ENCODE measurements around the gene PFKP.

The PFKP gene

GRCh38 chr10:3116508-3117100, 49.3 kb downstream of the PFKP start:
- no peak for DNase-seq (ENCODE audit: low spot score)

DNA sequence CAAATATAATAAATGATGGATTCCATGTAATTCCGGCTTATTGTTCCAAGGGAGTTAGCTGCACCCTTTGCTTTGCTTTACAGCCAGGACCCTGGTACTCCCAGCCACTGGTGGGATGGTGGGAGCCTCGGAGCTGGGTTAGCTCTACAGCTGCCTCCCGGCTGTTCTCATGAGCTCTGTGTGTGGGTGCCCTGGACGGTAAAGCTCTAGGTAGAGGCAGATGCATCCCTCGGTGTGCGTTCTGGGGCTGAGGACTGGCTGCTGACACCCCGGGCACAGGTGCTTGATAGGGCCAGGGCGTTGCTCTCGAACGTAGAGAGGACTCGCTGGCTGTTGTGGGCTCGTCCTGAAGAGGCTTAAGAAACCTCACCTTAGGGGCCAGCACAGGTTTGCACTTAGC, 50.1 kb downstream of the PFKP start:
- DNase-seq (ENCODE audit: low spot score): no peak

DNA sequence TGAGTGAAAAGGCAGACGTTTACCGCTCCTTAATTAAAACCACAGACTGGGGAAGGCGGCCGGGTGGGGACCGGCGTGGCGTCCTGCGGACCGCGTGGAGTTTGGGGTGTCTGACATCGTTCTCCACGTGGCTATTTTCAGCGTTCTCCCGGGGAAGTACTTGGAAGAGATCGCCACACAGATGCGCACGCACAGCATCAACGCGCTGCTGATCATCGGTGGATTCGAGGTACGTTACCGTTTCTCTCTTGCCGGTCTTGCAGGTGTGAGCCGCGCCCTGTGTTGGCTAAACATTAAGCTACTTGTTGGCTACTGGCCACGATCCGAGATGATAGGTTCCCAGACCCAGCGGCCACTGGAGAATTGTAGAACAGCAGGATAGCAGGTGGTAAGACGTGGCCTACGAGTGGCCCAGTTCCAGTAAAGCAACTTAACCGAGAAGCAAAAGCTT, 51.3 kb downstream of the PFKP start:
- DNase-seq (ENCODE audit: low spot score): no peak

- DNase-seq (ENCODE audit: low spot score): no peak
These were observed 52.6 kb downstream of the PFKP start for GRCh38 chr10:3119796-3120459.

DNA sequence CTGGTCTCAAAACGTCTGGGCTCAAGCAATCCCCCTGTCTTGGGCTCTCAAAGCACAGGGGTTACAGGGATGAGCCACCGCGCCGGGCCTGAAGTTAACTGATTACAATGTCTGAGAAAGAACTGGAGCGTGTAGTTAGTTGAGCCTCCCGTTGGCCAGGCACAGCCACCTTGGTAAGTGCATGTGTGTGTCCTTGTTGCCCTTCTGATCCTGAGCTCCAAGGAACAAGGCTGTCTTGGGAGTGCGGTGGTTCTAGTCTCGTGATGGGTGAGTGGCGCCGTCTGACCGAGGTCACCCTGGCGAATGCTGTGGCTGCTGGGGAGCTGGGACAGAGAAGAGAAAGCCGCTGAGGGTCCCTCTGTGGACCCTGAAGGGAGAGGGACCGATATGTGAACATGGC, 54.7 kb downstream of the PFKP start:
- DNase-seq (ENCODE audit: low spot score): no peak

DNA sequence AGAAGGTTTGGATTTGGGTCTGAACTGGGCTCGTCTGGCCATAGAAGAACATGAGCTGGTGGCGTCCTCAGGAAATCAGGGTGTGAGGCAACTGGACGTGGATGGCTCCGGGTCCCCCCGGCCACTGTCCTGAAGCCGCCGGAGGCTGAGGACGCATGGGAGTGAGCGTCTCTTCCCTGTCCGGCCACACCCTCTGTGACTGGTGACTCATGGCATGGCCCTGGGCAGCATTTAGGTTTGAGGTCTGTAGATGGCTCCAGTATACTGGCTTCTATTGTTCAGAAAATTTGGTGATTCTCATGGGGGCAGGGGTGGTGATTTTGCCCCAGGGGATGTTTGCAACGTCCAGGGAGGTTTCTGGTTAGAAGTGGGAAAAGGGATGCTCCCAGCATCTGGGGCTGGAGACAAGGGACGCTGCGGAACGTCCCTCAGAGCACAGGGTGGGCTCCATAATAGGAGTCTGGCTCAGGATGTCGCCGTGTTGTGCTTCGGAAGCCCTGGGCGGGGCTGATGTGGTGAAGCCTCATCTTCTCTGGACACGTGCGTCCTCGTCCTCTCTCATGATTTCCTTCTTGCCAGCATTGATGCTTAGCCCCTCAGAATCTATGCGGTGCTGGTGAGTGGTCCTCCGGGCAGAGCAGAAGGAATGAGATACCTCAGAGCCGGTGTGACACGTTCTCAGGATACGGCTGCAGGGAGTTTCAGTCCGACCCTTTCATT, 55.3 kb downstream of the PFKP start:
- DNase-seq (ENCODE audit: low spot score): no peak

GRCh38 chr10:3123571-3124411, 56.4 kb downstream of the PFKP start:
- no peak for DNase-seq (ENCODE audit: low spot score)

- no peak for DNase-seq (ENCODE audit: low spot score)
These were observed 57.2 kb downstream of the PFKP start for GRCh38 chr10:3124412-3125175.

DNA sequence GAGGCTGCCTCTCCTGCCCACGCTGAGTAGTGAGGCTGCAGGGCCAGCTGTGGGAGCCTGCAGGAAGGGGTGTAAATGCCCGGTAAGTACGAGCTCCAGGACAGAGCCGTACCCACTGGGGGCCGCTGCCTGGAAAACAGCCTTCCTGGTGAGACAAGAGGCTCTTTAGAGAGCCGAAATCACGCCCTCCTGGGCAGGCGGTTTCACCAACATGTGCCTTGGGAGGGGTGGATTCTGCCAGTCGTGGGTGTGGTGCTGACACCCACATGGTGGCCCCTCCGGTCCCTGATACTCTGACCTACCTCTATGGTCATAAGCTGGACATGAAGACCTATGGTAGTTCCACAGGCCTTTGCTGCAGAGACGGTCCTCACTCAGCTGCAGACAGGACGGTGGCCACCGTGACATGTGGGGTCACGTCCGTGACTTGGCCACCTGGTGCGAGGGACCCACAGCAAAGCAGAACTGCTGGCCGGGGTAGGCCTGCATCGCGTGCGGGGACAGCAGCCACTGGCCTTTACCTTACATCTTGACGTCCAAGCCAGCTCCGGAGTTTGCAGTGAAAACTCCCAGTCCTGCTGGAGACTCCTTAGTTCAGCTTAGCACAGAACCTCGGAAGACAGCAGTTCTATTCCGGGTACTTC, 58.3 kb downstream of the PFKP start:
- no peak for DNase-seq (ENCODE audit: low spot score)

DNA sequence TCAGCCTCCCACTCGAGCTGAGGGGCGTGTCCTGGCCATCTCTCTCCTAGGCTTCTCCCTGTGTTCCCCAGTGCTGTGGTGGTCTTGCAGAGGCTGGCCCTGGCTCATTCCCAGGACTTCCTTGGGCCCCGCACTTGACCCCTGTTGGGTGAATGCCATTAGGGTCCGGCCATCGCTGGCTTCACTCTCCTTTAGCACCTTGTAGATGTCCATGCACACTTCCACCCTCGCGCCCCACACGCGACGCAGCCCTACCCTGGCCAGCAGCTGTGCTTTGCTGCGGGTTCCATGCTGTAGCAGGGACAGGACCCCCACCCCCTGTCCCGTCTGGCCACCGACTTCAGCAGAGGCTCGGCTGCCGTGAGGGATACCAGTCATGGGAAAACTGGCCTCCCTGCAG, 58.9 kb downstream of the PFKP start:
- no peak for DNase-seq (ENCODE audit: low spot score)

GRCh38 chr10:3126741-3127346, 59.5 kb downstream of the PFKP start:
- no peak for DNase-seq (ENCODE audit: low spot score)

DNA sequence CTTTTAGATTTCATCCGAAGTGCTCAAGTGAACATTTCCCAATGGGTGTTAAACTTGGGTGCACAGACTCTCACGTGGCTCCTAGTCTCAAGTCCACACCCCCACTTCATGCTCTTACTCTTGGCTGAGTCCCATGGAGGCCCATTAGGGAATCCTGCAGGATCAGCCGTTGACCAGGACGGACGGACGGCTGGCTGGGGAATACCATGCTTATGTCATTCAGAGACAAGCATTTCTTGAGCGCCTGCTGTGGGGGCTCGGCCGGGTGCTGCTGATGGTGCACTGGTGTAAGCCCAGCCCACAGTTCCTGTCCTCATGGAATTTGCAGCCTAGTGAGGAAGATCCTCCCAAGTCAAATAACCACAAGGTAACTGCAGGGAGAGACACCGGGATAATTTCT, 60.6 kb downstream of the PFKP start:
- no peak for DNase-seq (ENCODE audit: low spot score)

DNA sequence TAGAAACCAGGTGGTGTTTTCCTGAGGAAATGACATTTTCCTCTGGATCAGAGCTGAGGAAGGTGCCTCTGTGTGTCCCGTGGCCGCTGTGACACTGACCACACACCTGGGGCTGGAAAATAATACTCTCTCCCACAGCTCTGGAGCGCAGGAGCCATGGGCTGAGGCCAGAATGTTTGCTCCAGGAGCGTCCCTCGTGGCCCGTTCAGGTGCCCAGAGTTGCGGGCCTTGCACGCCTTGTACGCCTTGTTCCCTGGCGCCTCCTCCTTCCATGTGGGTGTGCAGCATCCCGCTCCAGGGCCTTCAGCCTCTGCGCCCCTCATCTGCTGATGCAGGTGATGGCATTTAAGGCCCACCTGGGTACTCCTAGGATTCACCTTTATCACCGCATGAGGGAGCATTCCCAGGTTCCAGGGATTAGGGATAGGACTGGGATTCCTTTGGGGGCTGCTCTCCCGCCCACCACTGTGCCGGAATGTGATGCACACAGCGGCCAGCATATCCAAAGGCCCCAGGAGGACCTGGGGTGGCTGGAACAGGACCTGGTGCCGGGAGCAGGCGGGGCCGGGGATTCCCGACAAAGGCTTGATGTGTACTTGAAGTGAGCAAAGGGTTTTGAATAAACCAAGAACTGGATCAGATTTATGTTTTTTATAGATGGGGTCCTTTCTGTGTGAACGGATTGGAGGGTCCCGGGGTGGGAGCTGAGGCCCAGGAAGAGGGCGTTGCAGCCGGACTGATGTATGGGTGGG, 61.2 kb downstream of the PFKP start:
- no peak for DNase-seq (ENCODE audit: low spot score)

GRCh38 chr10:3129581-3130340, 62.4 kb downstream of the PFKP start:
- DNase-seq (ENCODE audit: low spot score): no peak

DNA sequence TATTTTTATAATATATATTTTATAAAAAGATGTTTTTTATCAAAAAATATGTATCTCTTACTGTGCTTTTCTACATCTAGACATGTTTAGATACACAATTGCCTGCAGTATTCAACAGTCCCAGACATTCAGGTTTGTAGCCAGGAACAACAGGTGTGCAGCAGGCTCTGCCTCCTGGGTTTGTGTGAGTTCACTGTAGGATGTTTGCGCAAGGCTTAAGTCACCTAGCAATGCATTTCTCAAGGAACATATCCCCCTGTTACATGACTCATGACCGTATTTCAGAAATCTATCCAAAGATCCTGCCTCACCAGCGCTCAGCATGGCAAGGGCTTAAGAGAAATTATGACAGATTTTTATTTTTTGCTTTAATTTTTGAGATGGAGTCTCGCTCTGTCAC, 63.8 kb downstream of the PFKP start:
- DNase-seq (ENCODE audit: low spot score): no peak

DNA sequence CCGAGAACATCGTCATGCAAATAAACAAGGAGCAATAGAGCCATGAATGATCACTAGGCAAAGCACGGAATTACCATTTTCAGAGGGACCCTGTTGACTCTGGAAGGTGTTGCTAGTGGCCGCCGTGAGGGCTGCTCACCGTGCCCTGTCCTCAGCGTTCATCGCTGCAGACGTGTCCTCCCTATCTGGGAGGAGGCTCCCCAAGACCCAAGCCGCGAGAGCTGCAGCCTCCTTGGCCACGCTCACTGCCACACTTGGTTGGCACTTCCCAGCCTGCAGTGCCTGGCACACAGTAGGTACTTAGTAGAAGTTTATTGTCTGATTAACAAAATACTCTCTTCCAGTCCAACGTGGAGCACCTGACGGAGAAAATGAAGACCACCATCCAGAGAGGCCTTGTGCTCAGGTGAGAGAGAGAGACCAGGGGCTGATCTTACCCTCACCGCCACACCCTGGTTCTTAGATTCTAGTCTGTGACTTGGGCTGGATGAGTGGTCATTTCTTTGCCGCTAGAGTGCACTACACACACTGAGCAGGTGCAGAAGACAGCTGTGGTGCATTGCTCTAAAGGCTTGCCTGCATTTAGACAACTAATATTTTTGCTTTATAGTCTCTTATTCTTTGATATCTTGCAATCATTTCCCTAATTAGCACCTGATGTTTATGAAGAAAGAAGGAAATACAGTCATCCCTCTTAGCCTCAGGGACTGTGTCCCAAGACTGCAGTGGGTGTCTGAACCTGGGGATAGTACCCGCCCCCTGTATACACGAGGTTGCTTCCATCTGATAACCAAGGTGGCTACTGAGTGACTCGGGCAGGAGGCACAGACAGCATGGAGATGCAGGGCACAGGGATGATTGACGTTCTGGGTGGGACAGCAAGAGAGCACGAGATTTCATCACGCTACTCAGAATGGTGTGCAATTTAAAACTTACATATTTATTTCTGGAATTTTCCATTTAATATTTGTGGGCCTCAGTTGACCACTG, 65.0 kb downstream of the PFKP start:
- DNase-seq (ENCODE audit: low spot score): no peak

DNA sequence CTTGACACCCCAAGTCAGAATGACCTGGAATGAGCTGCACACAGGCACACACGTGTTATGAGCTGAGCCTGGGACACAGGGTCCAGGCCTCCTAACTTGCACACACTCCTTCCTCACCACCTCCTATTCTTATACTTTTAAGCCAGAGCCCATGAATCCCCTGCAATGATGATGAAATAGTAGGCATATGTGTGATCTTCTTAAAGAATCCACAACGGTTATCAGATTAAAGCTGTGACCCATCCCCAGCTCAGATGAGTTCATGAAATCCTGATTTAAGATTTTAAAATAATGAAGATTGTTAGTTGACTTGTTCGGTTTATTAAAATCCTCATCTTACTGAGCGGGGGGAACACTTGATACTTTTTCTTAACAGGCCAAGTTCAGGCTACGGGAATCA, 66.6 kb downstream of the PFKP start:
- no peak for DNase-seq (ENCODE audit: low spot score)

DNA sequence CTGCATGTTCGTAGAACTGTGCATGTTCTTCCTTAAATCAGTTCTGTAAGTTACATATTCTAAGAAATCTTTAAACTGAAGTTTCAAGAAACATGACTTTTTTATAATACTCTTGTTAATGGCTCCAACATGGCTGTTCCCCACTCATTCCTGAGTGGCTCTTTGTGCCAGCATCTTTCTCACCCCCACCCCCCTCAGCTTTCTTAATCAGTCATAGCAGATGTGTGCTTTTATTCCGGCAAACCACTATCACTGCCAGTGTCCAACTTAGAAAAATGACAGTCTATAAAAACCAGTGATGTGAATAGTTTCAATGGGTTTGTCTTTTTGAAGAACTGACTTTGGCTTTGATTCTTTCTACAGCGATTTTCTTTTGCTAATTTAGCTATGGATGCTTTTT, 67.7 kb downstream of the PFKP start:
- no peak for DNase-seq (ENCODE audit: low spot score)

Data from left forelimb (tissue), 1 donor.